Retinal pigment epithelial cell (primary cell): Measurements from ENCODE around the gene NFATC3.

Experiments used
- DNase-seq: peaks from one replicate; pipeline ENCODE4 v3.0.0-alpha.2; 2010; ENCODE audit warnings: low read depth
- H3K4me3 ChIP-seq: 2 replicates; pipeline ENCODE4 v1.5.1; 2011; ENCODE audit warnings: mild to moderate bottlenecking, low read length, control low read depth, moderate library complexity
- CTCF ChIP-seq: conservative IDR thresholded peaks from 2 replicates; pipeline ENCODE4 v1.5.1; 2011; ENCODE audit warnings: low read depth, low read length, control low read depth, inconsistent platforms

The NFATC3 gene

GRCh38 chr16:68078701-68079375 is 6.3 kb upstream of the NFATC3 start:
- DNase-seq, result no peak
- no peak overlapping the region for H3K4me3 ChIP-seq
- no peak for TF ChIP-seq CTCF

GRCh38 chr16:68079376-68079625 is 5.9 kb upstream of the NFATC3 start:
- H3K4me3 ChIP-seq, result no peak overlapping the region
- TF ChIP-seq CTCF, result no peak
- no peak for DNase-seq

GRCh38 chr16:68079626-68080344 is 5.4 kb upstream of the NFATC3 start:
- no peak overlapping the region for H3K4me3 ChIP-seq
- DNase-seq, result no peak

GRCh38 chr16:68081861-68082628 is 3.1 kb upstream of the NFATC3 start:
- TF ChIP-seq CTCF, result no peak
- no peak overlapping the region for H3K4me3 ChIP-seq
- DNase-seq, result no peak

More at GRCh38 chr16:68079626-68080344, 5.4 kb upstream of the NFATC3 start:
- no peak for TF ChIP-seq CTCF

- H3K4me3 ChIP-seq, result no peak overlapping the region
- no peak for TF ChIP-seq CTCF
- DNase-seq, result no peak
Observed at GRCh38 chr16:68082629-68083238, 2.4 kb upstream of the NFATC3 start.

- TF ChIP-seq CTCF, result no peak
- DNase-seq, result no peak
- no peak overlapping the region for H3K4me3 ChIP-seq
Observed at GRCh38 chr16:68083239-68083781, 1.9 kb upstream of the NFATC3 start.
